H1 (cell line): Measurements from ENCODE around the gene EEF2.
"Not testable (repeated sequence)": the region's sequence is repeated elsewhere in the genome, so short reads cannot be mapped to it uniquely, and the experiment has no call there.

Experiments
- POLR2AphosphoS5 ChIP-seq: IDR thresholded peaks from 2 replicates; pipeline ENCODE4 v1.6.1; 2011; ENCODE audit warnings: low read depth, low read length
- RFX5 ChIP-seq: IDR thresholded peaks from 2 replicates; pipeline ENCODE4 v1.6.1; 2011; ENCODE audit warnings: low read depth, low read length, improper control_type of control experiment, borderline replicate concordance

- not testable (repeated sequence) for TF ChIP-seq RFX5, POLR2AphosphoS5
These were observed 46.8 kb downstream of the EEF2 start for GRCh38 chr19:3938300-3938950.
